ENCODE results near the gene DNM3. TPM values are rescaled to one million over a fixed set of nuclear protein-coding genes. Genes with fewer than 3 reads are reported as not detected.

The DNM3 gene
- total and polyA plus RNA-seq, 2 of the 8 experiments (the other 6 are each of a cell fraction or from before 2014, with no cell fraction given) = 2.0 to 8.5 TPM

DNA sequence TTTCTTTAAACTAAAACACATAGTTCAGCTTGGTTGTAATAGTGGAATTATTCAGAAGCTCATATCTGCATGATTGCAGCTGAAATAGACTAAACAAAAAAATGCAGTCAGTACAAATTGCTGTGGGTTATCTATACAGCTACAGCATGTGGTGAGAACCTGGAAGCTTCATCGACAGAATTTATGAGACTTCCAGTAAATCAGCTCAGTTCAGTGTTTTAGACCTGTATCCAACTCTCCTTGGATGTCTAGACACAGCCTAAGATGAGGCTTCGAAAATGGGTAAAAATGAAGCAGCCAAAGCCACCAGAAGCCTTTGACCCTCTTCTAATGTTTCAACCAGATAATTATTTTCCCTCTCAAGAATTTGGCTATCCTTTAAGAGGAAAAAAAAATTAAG lies 452.1 kb downstream of the DNM3 start:
- H2BK15ac ChIP-seq (ENCODE audit: low read length) = no peak overlapping the region
- H2AFZ ChIP-seq (ENCODE audit: low read length) = no peak overlapping the region
- H3K4ac ChIP-seq (replicated peaks; ENCODE audit: insufficient read length, low read depth, low read length) = no peak overlapping the region
- H3K27me3 ChIP-seq (replicated peaks in 1 of 4; ENCODE audit: control insufficient read depth in 3 of 4, extremely low read depth in 1 of 4, insufficient read depth in 3 of 4, low read length in 3 of 4) = no peaks in the 10 kb centered on the region
- H4K91ac ChIP-seq (replicated peaks; ENCODE audit: insufficient read length, low read length) = no peak overlapping the region
- H4K8ac ChIP-seq (ENCODE audit: extremely low read depth, insufficient read depth, low read length) = no peak overlapping the region
- no peak overlapping the region for H4K5ac ChIP-seq (ENCODE audit: insufficient read length, low read depth, low read length)
- H2BK12ac ChIP-seq (ENCODE audit: low read depth, low read length) = no peak overlapping the region
- no peak overlapping the region for H2BK5ac ChIP-seq (ENCODE audit: low read depth, low read length)
- no peaks in the 10 kb centered on the region for H3K79me2 ChIP-seq (ENCODE audit: control insufficient read depth in 1 of 2, insufficient read depth in 2 of 2, low read length in 2 of 2)
- H2BK120ac ChIP-seq (replicated peaks; ENCODE audit: low read depth, low read length) = no peak overlapping the region
- no peaks in the 10 kb centered on the region for H3K9me3 ChIP-seq (ENCODE audit: insufficient read depth in 2 of 2, low read depth in 1 of 2, low read length in 1 of 2)
- H4K20me1 ChIP-seq (replicated peaks in 1 of 2; ENCODE audit: control insufficient read depth in 1 of 2, insufficient read depth in 2 of 2, low read length in 2 of 2) = no peaks in the 10 kb centered on the region
- no peak overlapping the region for H3K27ac ChIP-seq (ENCODE audit: low read depth, low read length)
- H3K23ac ChIP-seq (ENCODE audit: insufficient read length) = no peak overlapping the region
- H3K79me1 ChIP-seq (ENCODE audit: low read depth, low read length) = no peaks in the 10 kb centered on the region
- FAIRE-seq = no peak
- no peak for DNase-seq (ENCODE audit: low read depth in 1 of 2, low spot score in 2 of 2)
- H3K14ac ChIP-seq (ENCODE audit: insufficient read length) = no peak overlapping the region
- H2AK5ac ChIP-seq (ENCODE audit: low read depth, low read length) = no peak overlapping the region
- H3K9ac ChIP-seq (replicated peaks in 1 of 4; ENCODE audit: extremely low read depth in 1 of 4, low read depth in 3 of 4, low read length in 3 of 4) = no peak overlapping the region
- no peak overlapping the region for H3K4me3 ChIP-seq (ENCODE audit: extremely low read depth in 1 of 4, insufficient read depth in 2 of 4, low read depth in 3 of 4, low read length in 4 of 4)
- TF ChIP-seq GABPA (IDR thresholded peaks at IDR 0.05; ENCODE audit: borderline replicate concordance, insufficient read depth, low read length) = no peak
- no peak for TF ChIP-seq TAF1 (IDR thresholded peaks at IDR 0.05; ENCODE audit: low read depth, low read length)
- TF ChIP-seq BACH1 (IDR thresholded peaks at IDR 0.05; ENCODE audit: low read length) = no peak
- TF ChIP-seq CREB1 (IDR thresholded peaks at IDR 0.05) = no peak
- TF ChIP-seq NANOG (IDR thresholded peaks at IDR 0.05; ENCODE audit: insufficient read depth, low read depth, low read length, poor library complexity, severe bottlenecking) = no peak
- no peak for TF ChIP-seq JUND (IDR thresholded peaks at IDR 0.05; ENCODE audit: low read length)
- TF ChIP-seq TBP (IDR thresholded peaks at IDR 0.05; ENCODE audit: low read depth, low read length) = no peak
- TF ChIP-seq SIN3A (conservative IDR thresholded peaks at IDR 0.05 in 1 of 2, IDR thresholded peaks at IDR 0.05 in 1 of 2; ENCODE audit: low read depth in 1 of 2, low read length in 2 of 2) = no peak
- no peak for TF ChIP-seq RBBP5 (IDR thresholded peaks at IDR 0.05; ENCODE audit: borderline replicate concordance, low read depth, low read length)
- no peak for TF ChIP-seq SP1 (IDR thresholded peaks at IDR 0.05; ENCODE audit: low read depth, low read length)
- TF ChIP-seq SP2 (IDR thresholded peaks at IDR 0.05; ENCODE audit: low read length) = no peak
- TF ChIP-seq CTBP2 (IDR thresholded peaks at IDR 0.05; ENCODE audit: borderline replicate concordance, insufficient read depth, insufficient read length, low read length) = no peak
- TF ChIP-seq MAFK (IDR thresholded peaks at IDR 0.05; ENCODE audit: low read depth, low read length) = no peak
- H3K36me3 ChIP-seq (ENCODE audit: control insufficient read depth in 2 of 4, insufficient read depth in 4 of 4, low read length in 3 of 4) = no peaks in the 10 kb centered on the region
- H3K56ac ChIP-seq (replicated peaks; ENCODE audit: insufficient read length, low read depth, low read length) = no peak overlapping the region
- no peak overlapping the region for H3K18ac ChIP-seq (ENCODE audit: extremely low read depth, low read length)
- H3K4me2 ChIP-seq (ENCODE audit: insufficient read depth in 1 of 2, low read depth in 2 of 2, low read length in 2 of 2) = no peak overlapping the region
- H2BK20ac ChIP-seq (ENCODE audit: low read length) = no peak overlapping the region
- 84% methylated on average over 2 of the region's 2 CpGs; no CpG with 5 or more reads in 1 of the 2 experiments for WGBS, 2 experiments (ENCODE audit: extremely low coverage in 1 of 2, insufficient coverage in 1 of 2, insufficient read length in 1 of 2, insufficient replicate concordance in 2 of 2, low coverage in 1 of 2, low lambda C conversion rate in 2 of 2, missing lambda C conversion rate in 1 of 2)
- H3K23me2 ChIP-seq (ENCODE audit: low read depth, low read length) = no peaks in the 10 kb centered on the region
- CTCF ChIA-PET (ENCODE audit: partially characterized antibody) = interaction anchor here (0.6 kb wide), 1 partner anchor 15 kb away, joined by 3 read pairs; no protein-coding TSS in a partner anchor
- no peaks in the 10 kb centered on the region for H3K4me1 ChIP-seq (replicated peaks in 1 of 4; ENCODE audit: control insufficient read depth in 3 of 4, insufficient read depth in 4 of 4, low read length in 3 of 4)
- POLR2A ChIA-PET (ENCODE audit: partially characterized antibody) = no interaction called here

All from H1 (cell line).